Measurements from ENCODE around the gene CDC42EP2. TPM values are rescaled to one million over a fixed set of nuclear protein-coding genes. Genes with fewer than 3 reads are reported as not detected.

Gene CDC42EP2
- total RNA-seq, 4 donors from 2014 or later = 2.5 to 4.2 (median 3.4) TPM; not detected in 1

GRCh38 chr11:65298655-65299179 is 15.9 kb upstream of the CDC42EP2 start:
- intact Hi-C loops (cut with DNase I; ENCODE audit: low total_unique reads) = no loop called here
- WGBS, 2 donors = 57 to 67% methylated on average over 10 to 12 of the region's 12 CpGs
- no peak for DNase-seq (ENCODE audit: low spot score in 2 of 2)
- H3K4me3 ChIP-seq (ENCODE audit: low read depth, poor library complexity, severe bottlenecking) = no peak overlapping the region
- TF ChIP-seq POLR2A (IDR thresholded peaks at IDR 0.05) (no peak), CTCF (IDR thresholded peaks at IDR 0.05) (no peak)

DNA sequence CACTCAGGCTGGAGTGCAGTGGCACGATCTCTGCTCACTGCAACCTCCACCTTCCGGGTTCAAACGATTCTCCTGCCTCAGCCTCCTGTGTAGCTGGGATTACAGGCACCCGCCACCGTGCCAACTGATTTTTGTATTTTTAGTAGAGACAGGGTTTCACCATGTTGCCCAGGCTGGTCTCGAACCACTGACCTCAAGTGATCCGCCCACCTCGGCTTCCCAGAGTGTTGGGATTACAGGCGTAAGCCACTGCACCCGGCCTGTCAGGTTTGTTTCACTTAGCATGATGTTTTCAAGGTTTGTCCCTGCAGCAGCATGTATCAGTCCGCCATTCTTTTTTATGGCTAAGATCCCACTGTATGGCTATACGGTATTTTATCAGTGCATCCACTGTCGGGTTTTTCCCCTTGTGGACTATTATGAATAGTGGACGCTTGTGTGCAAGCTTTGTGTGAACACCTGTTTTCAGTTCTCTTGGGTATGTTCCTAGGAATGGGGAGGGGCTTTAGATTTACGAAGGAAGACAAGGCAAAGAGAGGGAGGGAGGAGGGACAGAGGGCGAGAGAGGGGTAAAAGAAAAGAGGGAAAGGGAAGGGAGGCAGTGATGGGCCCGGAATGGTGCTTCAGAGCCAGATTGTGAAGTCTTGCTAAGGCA is 13.9 kb upstream of the CDC42EP2 start:
- H3K4me3 ChIP-seq (ENCODE audit: low read depth, poor library complexity, severe bottlenecking) = no peak overlapping the region
- DNase-seq (ENCODE audit: low spot score in 2 of 2) = no peak
- 89 to 90% methylated on average over 17 of the region's 17 CpGs for WGBS, 2 donors
- TF ChIP-seq POLR2A (IDR thresholded peaks at IDR 0.05) = no peak
- no peak for TF ChIP-seq CTCF (IDR thresholded peaks at IDR 0.05)
- intact Hi-C loops (cut with DNase I; ENCODE audit: low total_unique reads) = no loop called here

DNA sequence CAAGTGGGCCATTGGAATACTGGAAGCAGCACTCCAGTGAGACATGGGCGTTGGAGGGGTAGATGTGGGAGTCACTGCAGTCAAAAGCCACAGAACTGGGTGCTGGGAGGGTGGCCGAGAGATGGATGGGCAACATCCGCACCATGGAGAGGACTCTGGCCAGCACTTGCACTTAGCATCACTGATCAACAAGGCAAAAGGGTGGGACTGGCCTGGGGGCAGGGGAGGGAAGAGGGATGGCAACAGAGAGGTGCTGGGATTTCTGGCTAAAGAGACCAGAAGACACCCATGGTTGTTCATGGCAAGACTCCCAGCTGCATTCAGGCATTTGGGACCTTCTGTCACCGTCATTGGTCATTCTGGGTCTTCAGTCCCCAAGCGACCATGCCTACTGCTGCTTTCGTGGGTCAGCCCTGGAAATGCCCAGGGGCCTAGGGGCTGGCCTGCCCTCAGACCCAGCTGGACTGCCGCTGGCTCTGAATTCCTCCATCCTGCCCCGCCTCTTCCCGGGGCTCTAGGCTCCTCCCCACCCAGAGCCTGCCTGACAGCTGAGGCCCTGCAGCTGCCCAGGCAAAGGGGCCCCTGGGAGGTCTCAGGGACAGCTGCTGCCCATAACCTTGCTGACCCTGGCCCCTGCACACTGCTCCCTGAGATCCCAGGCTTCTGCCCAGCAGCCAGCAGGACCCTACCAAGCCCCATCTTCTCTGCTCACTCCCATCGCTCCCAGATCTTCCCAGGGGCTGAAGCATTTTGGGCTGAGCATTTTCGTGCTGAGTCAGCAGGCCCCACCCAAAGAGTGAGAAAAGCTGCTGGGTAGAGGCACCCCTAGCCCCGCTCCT is 13.0 kb upstream of the CDC42EP2 start:
- intact Hi-C loops (cut with DNase I; ENCODE audit: low total_unique reads) = no loop called here
- H3K4me3 ChIP-seq (ENCODE audit: low read depth, poor library complexity, severe bottlenecking) = no peak overlapping the region
- TF ChIP-seq CTCF (IDR thresholded peaks at IDR 0.05) = no peak
- no peak for TF ChIP-seq POLR2A (IDR thresholded peaks at IDR 0.05)
- 58 to 65% methylated on average over 8 to 12 of the region's 12 CpGs for whole genome bisulfite sequencing, 2 donors
- DNase-seq (ENCODE audit: low spot score in 2 of 2) = no peak

DNA sequence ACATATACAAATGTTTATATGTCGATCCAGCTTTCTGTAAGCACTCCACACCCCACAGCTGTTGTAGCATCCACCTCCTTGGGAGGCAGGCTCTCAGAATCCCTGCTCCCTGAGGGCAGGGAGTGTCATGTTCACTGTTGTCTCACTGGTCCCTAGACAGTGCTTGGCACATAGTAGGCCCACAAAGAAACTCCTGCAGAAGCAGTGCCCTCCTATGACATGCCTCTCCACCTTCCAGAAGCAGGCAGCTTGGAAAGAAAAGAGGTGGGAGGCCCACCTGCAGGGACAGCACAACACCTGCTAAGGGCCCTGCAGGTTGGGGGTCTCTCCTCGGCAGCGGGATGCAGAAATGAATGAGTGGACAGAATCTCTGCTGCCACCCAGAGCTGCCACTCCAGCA is 11.1 kb upstream of the CDC42EP2 start:
- intact Hi-C loops (cut with DNase I; ENCODE audit: low total_unique reads) = no loop called here
- H3K4me3 ChIP-seq (ENCODE audit: low read depth, poor library complexity, severe bottlenecking) = no peak overlapping the region
- TF ChIP-seq POLR2A (IDR thresholded peaks at IDR 0.05) (no peak), CTCF (IDR thresholded peaks at IDR 0.05) (no peak)
- WGBS, 2 donors = 88 to 95% methylated on average over 3 of the region's 3 CpGs
- no peak for DNase-seq (ENCODE audit: low spot score in 2 of 2)

DNA sequence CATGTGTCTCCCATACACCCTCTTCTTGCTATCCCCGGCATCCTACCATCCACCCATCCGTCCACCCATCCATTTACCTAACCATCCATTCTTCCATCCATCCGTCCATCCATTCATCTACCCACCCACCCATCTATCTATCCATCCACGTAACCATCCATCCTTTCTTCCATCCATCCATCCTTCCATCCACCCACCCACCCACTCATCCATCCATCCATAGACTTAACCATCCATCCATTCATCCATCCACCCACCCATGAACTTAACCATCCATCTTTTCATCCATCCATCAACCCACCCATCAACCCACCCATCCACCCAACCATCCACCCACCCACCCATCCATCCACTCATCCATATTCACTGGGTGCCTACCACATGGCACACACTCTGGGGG is 10.6 kb upstream of the CDC42EP2 start:
- WGBS, 2 donors = 98 to 99% methylated on average over 4 of the region's 4 CpGs
- TF ChIP-seq CTCF (IDR thresholded peaks at IDR 0.05) = no peak
- no peak for TF ChIP-seq POLR2A (IDR thresholded peaks at IDR 0.05)

More for the DNA sequence above, 10.6 kb upstream of the CDC42EP2 start:
- no peak for DNase-seq (ENCODE audit: low spot score in 2 of 2)
- intact Hi-C loops (cut with DNase I; ENCODE audit: low total_unique reads) = no loop called here
- no peak overlapping the region for H3K4me3 ChIP-seq (ENCODE audit: low read depth, poor library complexity, severe bottlenecking)

All from lower leg skin (tissue), 4 donors.